Left cardiac atrium (tissue), 4 donors: Measurements from ENCODE around the gene MRRF. TPM values are rescaled to one million over a fixed set of nuclear protein-coding genes. Genes with fewer than 3 reads are reported as not detected.
"Not testable (repeated sequence)": the region's sequence is repeated elsewhere in the genome, so short reads cannot be mapped to it uniquely, and the experiment has no call there.

Source experiments
- ATAC-seq, 2 donors: fragments of 200-7000 bp; cut with Tn5 transposase; one replicate each; pipeline ENCODE4 v1.9.1; 2020; ENCODE audit warnings: mild to moderate bottlenecking in 2 of 2, moderate library complexity in 2 of 2
- DNase-seq: peaks from one replicate; pipeline ENCODE4 v3.0.0-alpha.2; 2020
- intact Hi-C, 2 donors: fragments of 100-400 bp; cut with DNase I; formaldehyde crosslinking; loops; one replicate each; pipeline versions ENCODE4 v1.14.1 to v1.15.1; 2022 to 2023
- total RNA-seq, 2 donors: library from RNA; stranded (reverse); fragmentation: NEBNext Ultra II Directional; extraction: Animal tissue kit (Norgen Biotek cat#: 25700); gene quantifications; one replicate each; pipeline ENCODE4 v1.2.1, GENCODE V29; 2021
- donor health status: DM: no; HTN: yes; CAD: no.
- donor health status: DM: no; HTN: yes; CAD: no; lungs with severe emphysema.
- donor health status: DM: yes; HTN: yes; CAD: no.
- donor health status: Dilated cardiomyopathy.

MRRF gene
- total RNA-seq, 2 donors from 2014 or later: 32.1 to 32.9 TPM

DNA sequence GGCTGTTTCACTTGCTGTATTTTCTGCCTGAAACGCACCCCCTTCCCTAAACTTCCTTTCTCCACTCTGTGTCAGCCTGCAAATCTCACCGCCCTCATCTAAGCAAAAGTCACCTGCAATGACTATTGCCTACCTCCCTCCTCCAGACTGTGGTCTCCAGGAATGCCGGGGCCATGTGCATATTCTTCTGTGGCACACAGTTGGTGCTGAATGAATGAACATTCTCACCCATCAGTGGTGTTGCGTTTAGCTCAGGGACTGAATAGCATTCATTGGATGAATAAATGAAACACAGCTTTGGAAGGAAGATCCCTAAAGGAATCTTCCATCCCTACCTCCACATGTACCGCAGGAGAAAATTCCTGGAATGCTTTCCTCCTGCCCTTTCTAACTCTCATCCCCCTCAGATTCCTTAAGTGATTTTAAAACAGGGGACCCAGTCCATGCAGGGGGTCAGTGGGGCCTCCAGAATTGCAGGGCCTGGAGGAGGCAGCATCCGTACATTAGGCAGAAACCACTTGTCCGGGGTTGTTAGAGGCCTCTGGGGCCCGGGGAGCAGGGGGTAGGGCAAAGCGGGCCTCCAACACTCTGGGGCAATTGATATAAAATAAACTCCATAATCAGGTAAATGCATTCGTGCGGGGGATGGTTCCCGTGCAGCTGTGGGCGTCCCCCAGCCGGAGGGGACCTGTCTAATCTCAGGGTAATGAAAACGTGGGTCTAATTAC is 77.8 kb downstream of the MRRF start:
- intact Hi-C loops: no loop called here
- no peak for DNase-seq

DNA sequence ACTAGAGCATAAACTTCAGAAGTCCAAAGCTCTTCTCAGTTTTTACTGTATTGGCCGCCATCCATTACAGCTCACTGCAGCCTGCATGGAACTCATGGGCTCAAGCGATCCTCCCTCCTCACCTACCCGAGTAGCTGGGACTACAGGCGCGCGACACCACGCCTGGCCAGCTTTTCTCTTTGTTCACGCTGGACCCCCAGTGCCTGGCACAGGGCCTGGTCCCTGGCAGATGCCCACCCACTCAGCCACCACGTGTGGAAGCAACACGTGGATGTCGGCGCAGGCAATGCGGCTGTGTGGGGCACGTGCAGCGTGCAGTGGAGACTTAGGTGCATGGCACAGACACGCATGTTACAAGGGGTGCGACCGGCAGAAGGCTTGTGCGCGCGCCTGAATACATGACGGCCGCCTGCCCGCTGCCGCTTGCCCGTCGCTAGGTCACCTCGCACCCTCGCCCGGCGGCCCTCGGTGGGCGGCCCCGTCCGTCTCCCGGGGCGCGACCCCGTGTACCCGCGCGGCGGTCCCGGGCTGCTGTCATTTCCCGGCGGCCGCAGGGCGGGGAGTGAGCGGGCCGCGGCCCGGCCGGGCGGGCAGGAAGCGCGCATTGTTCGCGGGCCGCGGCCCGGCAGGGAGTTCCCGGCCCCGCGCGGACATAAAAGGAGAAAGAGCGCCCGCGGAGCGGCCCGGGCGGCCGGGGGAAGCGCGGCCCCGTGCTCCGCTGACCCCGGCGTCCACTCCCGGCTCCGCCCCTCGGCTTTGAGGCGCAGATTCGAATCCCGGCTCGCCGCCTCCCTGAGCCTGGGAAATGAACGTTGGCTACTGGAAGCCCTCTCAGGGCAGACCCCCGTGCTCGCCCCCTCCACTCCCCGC is 82.0 kb downstream of the MRRF start:
- DNase-seq (peak; percentile 79), ATAC-seq (peak; percentile 78 to 83)
- intact Hi-C loops: no loop called here

More for the DNA sequence above, 77.8 kb downstream of the MRRF start:
- no peak for ATAC-seq

DNA sequence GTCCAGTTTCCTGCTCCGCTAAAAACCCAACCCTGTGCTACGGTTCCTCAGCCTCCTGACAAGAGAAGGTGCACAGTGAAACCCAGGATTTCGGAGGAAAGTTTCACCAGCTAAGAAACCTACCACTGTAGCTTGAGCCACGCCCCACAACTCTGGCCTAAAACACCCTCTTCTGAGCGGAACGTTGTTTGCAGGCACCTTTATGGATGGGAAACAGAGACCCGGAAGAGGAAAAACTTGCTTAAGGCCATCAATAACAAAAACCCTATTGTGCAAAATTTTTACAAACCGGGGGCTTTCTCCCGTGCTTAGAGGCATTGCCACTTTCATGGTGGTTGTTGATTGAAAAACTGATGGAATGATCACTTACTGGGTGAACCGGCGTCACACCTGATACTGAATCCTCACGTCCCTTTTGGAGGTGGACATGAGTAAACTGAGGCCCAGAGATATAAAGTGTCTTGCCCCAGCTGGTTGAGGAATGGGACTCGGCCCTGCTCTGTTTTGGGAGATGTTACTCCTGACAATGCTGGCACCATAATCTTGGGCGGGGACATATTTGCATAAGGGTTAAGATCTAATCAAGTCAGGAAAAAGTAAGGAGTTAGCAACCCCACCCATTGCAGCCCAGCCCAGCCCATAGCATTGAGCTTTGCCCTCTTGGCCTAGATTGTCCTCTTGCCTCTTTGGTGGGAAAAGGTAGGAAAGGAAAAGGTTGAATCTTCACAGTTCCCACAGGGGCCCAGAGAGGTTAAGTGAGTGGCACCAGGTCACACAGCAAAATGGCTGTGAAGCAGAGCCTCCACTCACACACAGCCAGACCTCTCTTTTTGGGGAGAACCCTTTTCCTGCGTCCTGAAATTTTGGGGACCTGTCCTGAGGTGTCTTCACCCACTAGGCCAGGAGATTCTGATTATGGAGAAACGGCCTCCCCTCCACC is 82.9 kb downstream of the MRRF start:
- peak; percentile 14 to 48 for ATAC-seq
- peak; percentile 45 for DNase-seq
- intact Hi-C loops: loop anchor here in 1 of 2 donors (2.0 kb wide), 1 partner anchor 229 kb away; no protein-coding TSS in a partner anchor

DNA sequence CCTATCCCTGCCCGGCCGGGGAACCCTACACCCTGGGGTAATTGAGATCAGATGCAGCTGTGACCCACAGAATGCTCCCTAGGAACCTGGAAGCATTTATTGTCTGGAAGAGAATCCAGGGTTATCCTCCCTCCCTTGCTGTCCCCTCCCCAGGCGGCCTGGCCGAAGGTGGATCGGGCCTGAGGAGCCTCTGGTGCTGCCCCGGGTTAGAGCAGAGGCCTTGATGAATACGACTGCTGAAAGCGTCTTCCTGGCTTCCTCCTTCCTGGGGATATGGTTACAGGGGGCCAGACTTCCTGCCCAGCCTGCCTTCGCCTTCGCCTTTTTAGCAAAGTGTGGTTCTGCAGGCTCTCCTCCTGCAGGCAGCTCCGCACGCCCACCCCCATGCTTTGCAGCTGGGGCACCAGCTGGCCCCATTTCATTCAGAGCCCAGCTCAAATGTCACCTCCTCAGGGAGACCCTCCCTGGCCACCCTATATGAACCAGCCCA is 83.7 kb downstream of the MRRF start:
- intact Hi-C loops: loop anchor here in 1 of 2 donors (2.0 kb wide), 1 partner anchor 230 kb away; no protein-coding TSS in a partner anchor
- no peak for DNase-seq
- ATAC-seq: no peak

DNA sequence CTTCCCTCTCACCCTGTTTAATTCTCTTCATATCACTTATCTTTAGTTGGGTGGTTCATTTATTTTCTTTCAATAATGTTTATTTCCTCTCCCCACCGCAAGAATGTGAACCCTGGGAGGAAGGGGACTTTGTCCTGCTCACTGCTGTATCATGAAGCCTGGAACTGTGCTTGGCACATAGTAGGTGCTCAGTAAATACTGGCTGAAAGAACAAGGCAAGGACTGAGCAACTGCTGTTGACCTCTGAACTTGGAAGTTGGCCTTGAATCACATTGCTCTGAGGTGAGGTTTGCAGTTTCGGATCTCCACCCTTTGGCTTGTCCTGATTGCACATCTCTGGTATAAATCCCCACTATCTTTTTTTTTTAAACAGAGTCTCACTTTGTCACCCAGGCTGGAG is 84.1 kb downstream of the MRRF start:
- no peak for DNase-seq
- ATAC-seq: no peak
- intact Hi-C loops: loop anchor here in 1 of 2 donors (2.0 kb wide), 1 partner anchor 230 kb away; no protein-coding TSS in a partner anchor

DNA sequence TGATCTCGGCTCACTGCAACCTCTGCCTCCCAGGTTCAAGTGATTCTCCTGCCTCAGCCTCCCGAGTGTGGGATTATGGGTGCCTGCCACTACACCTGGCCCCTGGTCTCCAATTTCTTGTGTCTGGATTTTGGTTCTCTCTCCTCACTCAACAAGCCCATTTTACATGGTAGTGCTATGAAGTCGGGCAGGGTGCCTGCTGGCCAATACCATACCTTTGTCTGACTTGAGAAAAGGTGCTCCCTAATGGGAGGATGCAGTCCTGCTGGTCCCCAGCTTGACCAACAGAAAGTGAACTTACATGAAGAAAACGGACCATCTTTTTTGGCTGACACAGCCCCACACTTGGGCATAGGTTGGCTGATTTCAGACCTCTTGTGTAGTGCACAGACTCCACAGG is 84.5 kb downstream of the MRRF start:
- ATAC-seq (no peak), DNase-seq (no peak)
- intact Hi-C loops: loop anchor here in 1 of 2 donors (2.0 kb wide), 1 partner anchor 230 kb away; no protein-coding TSS in a partner anchor

DNA sequence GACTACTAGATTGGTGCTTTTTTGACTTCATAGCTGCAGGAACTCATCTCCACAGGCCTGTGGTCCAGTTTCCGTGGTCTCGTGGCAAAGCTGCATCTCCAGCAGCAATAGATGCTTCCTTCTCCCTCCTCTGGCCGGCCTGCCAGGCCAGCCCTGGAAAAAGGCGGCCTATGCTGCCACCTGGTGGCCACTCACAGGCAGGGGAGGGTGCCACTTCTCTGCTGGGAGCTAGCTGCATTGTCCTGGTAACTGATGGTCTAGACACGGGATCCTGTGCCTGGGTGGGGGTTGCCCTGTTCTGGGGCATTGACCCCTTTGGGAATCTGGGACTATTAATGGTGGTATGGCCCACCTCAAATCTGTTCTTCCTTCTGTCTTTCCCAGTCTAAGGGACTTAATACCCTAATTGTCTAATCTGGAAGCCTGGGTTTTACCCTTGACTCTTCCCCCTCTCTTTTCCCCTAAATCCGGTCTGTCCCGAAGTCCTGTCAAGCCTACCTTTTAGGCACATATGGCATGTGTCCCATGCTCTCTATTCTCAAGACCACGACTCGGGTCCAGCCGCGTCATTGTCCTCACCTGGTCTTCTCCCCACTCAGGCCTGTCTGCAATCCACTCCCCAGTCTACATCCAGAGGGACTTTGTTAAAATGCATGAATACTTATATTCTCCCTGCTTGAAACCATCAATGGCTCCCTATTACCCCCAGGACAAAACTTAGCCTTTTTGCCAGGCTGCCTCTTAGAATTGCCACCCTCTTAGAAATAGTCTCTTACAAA is 86.1 kb downstream of the MRRF start:
- DNase-seq (peak; percentile 82), ATAC-seq (peak; percentile 80 to 81)
- intact Hi-C loops: loop anchor here in 1 of 2 donors (1.0 kb wide), 2 partner anchors 225 to 251 kb away; no protein-coding TSS in a partner anchor

DNA sequence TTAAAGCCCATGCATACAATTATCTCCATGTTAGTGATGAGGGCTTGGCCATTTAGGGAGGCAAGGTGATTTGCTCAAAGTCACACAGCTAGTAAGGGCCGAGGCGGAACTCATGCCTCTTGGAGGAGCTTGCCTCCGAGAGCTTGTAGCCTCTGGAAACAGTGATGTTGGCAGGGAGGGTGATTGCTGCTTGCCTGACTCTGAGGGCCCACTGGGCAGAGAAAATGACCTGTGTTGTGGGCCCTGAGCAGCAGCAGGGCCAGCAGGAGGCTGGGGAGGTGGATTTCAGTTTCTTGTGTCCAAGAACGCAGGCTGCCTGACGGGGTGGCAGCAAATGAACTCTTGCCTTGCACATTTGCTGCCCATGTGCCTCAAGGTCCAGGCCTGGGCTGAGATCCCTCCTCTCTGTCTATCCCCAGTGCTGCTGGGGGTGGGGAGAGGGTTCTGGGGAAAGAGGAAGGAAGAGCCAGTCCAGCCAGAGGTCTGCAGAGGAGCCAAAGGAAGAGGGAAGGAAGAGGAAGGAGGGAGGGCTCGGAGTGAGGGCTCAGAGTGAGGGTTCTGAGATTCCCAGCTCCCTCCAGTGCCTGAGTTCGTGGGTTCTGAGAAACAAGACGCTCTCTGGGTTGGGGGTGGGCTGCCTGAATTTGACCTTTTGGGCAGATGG is 90.0 kb downstream of the MRRF start:
- DNase-seq (no peak), ATAC-seq (peak; percentile 17 to 66)
- intact Hi-C loops: no loop called here

DNA sequence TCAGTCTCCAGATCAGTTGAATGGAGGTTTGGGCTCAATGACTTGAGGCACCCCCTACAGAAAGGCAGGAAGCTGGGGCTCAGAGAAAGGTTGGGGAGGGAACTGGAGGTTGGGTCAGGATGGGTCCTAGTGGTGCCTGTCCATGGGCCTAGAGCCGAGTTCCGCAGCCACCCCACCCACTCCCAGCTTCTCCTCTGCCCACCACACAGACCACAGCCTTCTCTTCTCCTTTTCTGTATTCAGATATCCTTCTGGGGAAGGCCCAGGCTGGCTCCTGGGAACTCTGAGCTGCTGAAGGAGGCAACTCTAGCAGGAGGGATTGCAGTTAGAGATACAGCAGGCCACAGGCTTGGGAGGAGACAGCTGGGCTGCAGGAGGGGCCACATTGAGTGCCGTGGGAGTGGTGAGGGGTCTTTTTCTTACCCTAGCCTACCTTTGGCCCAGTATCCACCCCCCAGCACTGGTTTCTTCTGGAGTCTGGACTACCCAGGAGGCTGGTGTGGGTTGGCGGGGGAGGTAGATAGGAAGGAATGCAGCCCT is 90.7 kb downstream of the MRRF start:
- intact Hi-C loops: no loop called here
- peak in 1 of 2 donors; percentile 54 for ATAC-seq

DNA sequence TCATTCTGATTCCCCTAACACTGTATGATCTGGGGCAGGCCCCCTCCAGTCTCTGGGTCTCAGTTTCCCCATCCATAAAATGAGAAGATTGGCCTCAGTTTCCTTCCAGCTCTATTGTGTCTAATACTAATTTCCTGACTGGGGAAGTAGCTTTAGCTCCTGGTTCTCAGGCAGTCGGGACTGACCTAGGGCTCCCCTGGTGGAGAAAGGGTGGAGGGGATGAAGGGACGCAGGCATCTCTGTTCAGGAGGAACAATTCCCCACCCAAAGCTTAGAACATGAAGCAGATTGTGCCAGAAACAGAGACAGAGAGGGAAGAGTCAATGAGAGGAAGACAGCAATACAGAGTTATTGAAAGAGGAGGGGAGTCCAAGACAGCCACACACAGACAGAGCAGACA is 91.9 kb downstream of the MRRF start:
- no peak for DNase-seq
- intact Hi-C loops: no loop called here
- ATAC-seq: no peak

More for the DNA sequence above, 90.7 kb downstream of the MRRF start:
- no peak for DNase-seq

DNA sequence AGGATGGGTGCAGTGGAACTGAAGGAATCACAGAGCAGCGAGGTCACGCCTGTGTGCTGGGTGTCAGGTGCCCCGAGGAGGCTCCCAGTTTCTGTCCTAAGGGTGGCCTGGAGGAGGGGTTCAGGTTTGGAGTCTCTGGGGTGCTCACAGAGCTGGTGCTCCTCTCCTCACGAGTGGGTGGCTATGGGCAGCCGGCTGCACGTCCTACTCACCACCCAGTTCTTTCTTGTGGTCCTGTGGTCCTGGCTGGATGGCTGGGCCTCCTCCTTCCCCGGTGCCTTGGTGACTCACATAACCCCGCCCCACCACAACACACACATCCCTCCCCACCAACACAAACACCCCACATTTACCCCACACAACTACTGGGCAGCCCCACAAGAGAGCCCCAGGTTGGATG is 96.2 kb downstream of the MRRF start:
- intact Hi-C loops: no loop called here
- ATAC-seq: no peak
- DNase-seq: no peak

DNA sequence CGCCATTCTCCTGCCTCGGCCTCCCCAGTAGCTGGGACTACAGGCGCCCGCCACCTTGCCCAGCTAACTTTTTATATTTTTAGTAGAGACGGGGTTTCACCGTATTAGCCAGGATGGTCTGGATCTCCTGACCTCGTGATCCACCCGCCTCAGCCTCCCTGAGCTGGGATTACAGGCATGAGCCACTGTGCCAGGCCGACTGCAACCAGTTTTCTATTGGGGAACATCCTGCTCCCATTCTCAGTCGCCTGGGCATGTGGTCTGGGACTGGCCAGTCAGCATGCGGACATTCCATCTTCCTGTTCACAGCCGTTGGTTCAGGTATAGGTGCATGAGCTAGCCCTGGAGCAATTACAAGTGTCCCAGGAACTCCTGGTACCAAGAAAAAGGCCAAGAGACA is 98.4 kb downstream of the MRRF start:
- DNase-seq: peak; percentile 5
- ATAC-seq, intact Hi-C loops: not testable (repeated sequence)

DNA sequence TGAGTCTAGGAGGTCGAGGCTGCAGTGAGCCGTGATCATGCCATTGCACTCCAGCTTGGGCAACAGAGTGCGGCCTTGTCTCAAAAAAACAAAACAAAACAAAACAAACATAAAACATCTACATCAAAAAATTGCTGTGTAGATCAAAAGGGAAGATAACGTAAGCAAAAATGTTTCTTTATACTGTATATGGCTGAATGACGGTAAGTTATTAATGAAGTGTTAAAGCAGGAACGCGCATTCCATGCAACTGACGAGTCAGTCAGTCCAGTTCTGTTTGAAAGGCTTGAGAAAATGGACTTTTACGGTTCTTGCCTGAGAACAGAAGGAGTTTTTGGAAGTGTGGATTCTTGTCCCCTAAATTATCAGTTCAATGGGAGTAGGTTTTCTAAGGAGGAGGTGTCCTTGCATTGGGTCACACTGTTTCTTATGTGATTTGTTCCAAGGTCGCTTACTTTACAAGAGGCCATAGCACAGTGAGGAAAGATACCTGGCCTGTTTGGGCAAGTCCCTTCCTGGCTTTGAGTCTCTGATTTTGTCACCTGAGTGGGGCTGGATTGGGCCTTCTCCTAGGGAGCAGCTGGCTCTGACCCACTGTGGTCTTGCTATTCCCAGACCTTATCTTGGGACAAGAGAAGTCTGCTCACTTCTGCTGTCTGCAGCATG is 99.6 kb downstream of the MRRF start:
- intact Hi-C loops: no loop called here
- ATAC-seq: no peak
- no peak for DNase-seq

DNA sequence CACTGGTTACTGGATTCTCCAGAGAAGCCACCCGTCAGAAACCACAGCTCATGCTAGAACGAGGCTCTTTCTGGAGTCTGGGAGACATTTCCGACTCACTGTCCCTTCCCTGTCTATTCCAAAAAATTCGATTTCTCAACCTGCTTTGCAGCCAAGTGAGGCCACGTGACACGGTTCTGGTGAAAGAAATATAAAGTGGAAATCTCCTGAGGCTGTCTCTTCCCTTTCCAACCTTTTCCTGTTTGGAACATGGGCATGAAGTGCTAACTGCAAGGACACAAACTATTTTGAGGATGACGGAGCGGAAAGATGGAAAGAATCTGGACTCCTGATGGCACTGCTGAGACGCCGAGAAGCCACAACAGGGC is 100.1 kb downstream of the MRRF start:
- intact Hi-C loops: no loop called here
- DNase-seq (peak; percentile 24), ATAC-seq (peak in 1 of 2 donors; percentile 60)

DNA sequence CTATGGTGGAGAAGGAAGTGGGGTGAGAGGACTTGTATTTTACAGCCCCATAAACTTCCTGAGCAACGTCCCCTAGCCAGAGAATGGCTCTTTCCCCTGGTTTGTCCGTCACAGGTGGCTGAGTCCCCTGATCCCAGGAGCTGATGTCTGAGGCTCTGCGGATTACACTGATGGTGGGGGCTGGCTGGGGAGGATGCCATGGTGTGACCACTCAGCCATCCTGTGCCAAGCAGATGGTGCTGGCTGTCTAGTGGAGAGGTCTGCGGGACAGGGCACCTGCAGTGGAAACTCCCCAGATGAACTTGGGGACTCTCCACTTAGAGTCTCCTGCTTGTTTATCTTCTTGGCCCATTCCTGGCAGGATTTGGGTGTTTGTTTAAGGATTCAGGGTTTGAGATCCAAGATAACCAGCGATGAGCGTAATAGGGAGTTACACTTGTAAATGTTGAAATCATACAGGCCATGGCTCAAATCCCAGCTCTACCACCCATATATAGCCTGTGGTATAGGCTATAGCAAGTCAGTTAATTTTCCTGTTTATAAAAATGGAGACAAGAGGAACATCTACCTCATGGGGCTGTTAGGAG is 101.5 kb downstream of the MRRF start:
- ATAC-seq: no peak

DNA sequence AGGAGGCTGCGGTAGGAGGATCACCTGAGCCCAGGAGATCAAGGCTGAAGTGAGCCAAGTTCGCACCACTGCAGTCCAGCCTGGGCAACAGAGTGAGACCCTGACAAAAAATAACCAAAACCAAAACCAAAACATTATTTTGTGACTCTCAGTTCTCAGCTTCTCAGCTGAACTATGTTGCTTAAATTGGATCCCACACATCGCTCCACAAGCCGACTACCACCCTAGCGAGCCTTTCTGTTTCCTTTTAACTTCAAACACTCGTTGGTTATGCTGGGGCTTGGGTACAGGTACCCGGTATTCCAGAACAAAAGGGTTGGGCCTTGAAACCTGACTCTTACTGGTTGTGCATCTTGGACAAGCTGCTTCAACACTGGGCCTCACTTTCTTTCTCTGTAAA is 102.4 kb downstream of the MRRF start:
- peak; percentile 5 for DNase-seq
- ATAC-seq: no peak
- intact Hi-C loops: no loop called here

More for the DNA sequence above, 101.5 kb downstream of the MRRF start:
- intact Hi-C loops: no loop called here
- DNase-seq: peak; percentile 14
